HEK293 (cell line): ENCODE results near the gene F2R.

ENCODE experiments used
- CTCF ChIA-PET: fragments of 350-600 bp; formaldehyde crosslinking; extraction: SDS; loops from one replicate; lab custom pipeline; 2021; ENCODE audit warnings: antibody characterized with exemption; lab: Yijun Ruan, JAX
- POLR2A ChIA-PET: fragments of 300-600 bp; formaldehyde crosslinking; extraction: SDS; loops from one replicate; lab custom pipeline; 2020; ENCODE audit warnings: antibody characterized with exemption, inconsistent platforms; lab: Yijun Ruan, JAX
- H3K27ac ChIP-seq: fragments of 200-500 bp; sonication (Bioruptor generic); 2 replicates; pipeline ENCODE4 v1.5.1; 2014; ENCODE audit warnings: low read depth, low read length, control low read depth, inconsistent platforms; ENCODE audit errors: extremely low read depth
- H3K36me3 ChIP-seq, 2 experiments: fragments of 200-500 bp in 1 of 2; sonication (Bioruptor generic) in 1 of 2; 1 replicate in 1 of 2; 2 replicates in 1 of 2; pipeline ENCODE4 v1.5.1; 2014 to 2017; ENCODE audit warnings: inconsistent platforms in 2 of 2, low read length in 2 of 2; ENCODE audit not compliant: control insufficient read depth in 2 of 2, insufficient read depth in 1 of 2
- H3K4me1 ChIP-seq: fragments of 200-500 bp; sonication (Bioruptor generic); 2 replicates; pipeline ENCODE4 v1.5.1; 2014; ENCODE audit warnings: mild to moderate bottlenecking, low read length, inconsistent platforms; ENCODE audit not compliant: control insufficient read depth, insufficient read depth
- H3K4me3 ChIP-seq: 2 replicates; pipeline ENCODE4 v1.5.1; 2011; ENCODE audit warnings: low read depth, mild to moderate bottlenecking, control low read depth, low read length, moderate library complexity
- H3K9me3 ChIP-seq: fragments of 200-500 bp; sonication (Bioruptor generic); 2 replicates; pipeline ENCODE4 v1.5.1; 2014; ENCODE audit warnings: low read depth, low read length, inconsistent platforms; ENCODE audit not compliant: control insufficient read depth, insufficient read depth
- CTCF ChIP-seq: fragments of 450-650 bp; formaldehyde crosslinking; IDR thresholded peaks from 2 replicates; pipeline ENCODE4 v1.5.1; 2016; ENCODE audit warnings: missing biosample characterization, missing genetic modification characterization
- IKZF3 ChIP-seq: fragments of 450-650 bp; IDR thresholded peaks from 2 replicates; pipeline ENCODE4 v1.5.0; 2018; ENCODE audit warnings: missing biosample characterization, mild to moderate bottlenecking, missing genetic modification characterization, moderate library complexity
- INSM2 ChIP-seq: fragments of 450-650 bp; formaldehyde crosslinking; IDR thresholded peaks from 2 replicates; pipeline ENCODE4 v1.5.1; 2016; ENCODE audit warnings: missing biosample characterization, missing genetic modification characterization
- KLF9 ChIP-seq: fragments of 450-650 bp; formaldehyde crosslinking; IDR thresholded peaks from 2 replicates; pipeline ENCODE4 v1.5.1; 2016; ENCODE audit warnings: missing biosample characterization, missing genetic modification characterization, low read depth
- MEIS1 ChIP-seq: sonication (generic); formaldehyde crosslinking; IDR thresholded peaks from 2 replicates; pipeline ENCODE4 v1.8.1; 2022; ENCODE audit warnings: missing genetic modification reagents, mild to moderate bottlenecking, borderline replicate concordance
- PATZ1 ChIP-seq: fragments of 450-650 bp; formaldehyde crosslinking; IDR thresholded peaks from 2 replicates; pipeline ENCODE4 v1.5.1; 2016; ENCODE audit warnings: missing biosample characterization, missing genetic modification characterization
- SP7 ChIP-seq: fragments of 450-650 bp; formaldehyde crosslinking; IDR thresholded peaks from 2 replicates; pipeline ENCODE4 v1.5.1; 2016; ENCODE audit warnings: missing biosample characterization, missing genetic modification characterization
- TCF7L2 ChIP-seq: IDR thresholded peaks from 2 replicates; pipeline ENCODE4 v1.6.1; 2011; ENCODE audit warnings: low read depth, mild to moderate bottlenecking, inconsistent platforms, low read length, moderate library complexity, borderline replicate concordance
- YY1 ChIP-seq: fragments of 450-650 bp; formaldehyde crosslinking; IDR thresholded peaks from 2 replicates; pipeline ENCODE4 v1.5.1; 2018; ENCODE audit warnings: missing biosample characterization, missing genetic modification characterization
- ZBTB17 ChIP-seq: fragments of 450-650 bp; formaldehyde crosslinking; IDR thresholded peaks from 2 replicates; pipeline ENCODE4 v1.5.1; 2016; ENCODE audit warnings: missing biosample characterization, missing genetic modification characterization
- ZBTB20 ChIP-seq: fragments of 450-650 bp; formaldehyde crosslinking; IDR thresholded peaks from 2 replicates; pipeline ENCODE4 v1.5.1; 2016; ENCODE audit warnings: missing biosample characterization, missing genetic modification characterization
- ZBTB26 ChIP-seq: fragments of 450-650 bp; formaldehyde crosslinking; optimal IDR thresholded peaks from 2 replicates; pipeline ENCODE3; 2016; ENCODE audit warnings: missing biosample characterization, mild to moderate bottlenecking, missing genetic modification characterization
- ZBTB48 ChIP-seq: fragments of 450-650 bp; formaldehyde crosslinking; IDR thresholded peaks from 2 replicates; pipeline ENCODE4 v1.5.1; 2016; ENCODE audit warnings: missing biosample characterization, missing genetic modification characterization
- ZBTB8A ChIP-seq: fragments of 450-650 bp; formaldehyde crosslinking; IDR thresholded peaks from 2 replicates; pipeline ENCODE4 v1.5.1; 2016; ENCODE audit warnings: missing biosample characterization, missing genetic modification characterization
- ZEB2 ChIP-seq: fragments of 450-650 bp; formaldehyde crosslinking; IDR thresholded peaks from 2 replicates; pipeline ENCODE4 v1.5.1; 2016; ENCODE audit warnings: missing biosample characterization, missing genetic modification characterization
- ZFHX2 ChIP-seq: fragments of 450-650 bp; formaldehyde crosslinking; conservative IDR thresholded peaks from 2 replicates; pipeline ENCODE4 v1.5.1; 2016; ENCODE audit warnings: missing biosample characterization, missing genetic modification characterization
- ZFP37 ChIP-seq: fragments of 450-650 bp; formaldehyde crosslinking; IDR thresholded peaks from 2 replicates; pipeline ENCODE4 v1.5.1; 2016; ENCODE audit warnings: missing biosample characterization, missing genetic modification characterization
- ZNF175 ChIP-seq: fragments of 450-650 bp; formaldehyde crosslinking; IDR thresholded peaks from 2 replicates; pipeline ENCODE4 v1.5.1; 2016; ENCODE audit warnings: missing biosample characterization, missing genetic modification characterization
- ZNF184 ChIP-seq: fragments of 450-650 bp; IDR thresholded peaks from 2 replicates; pipeline ENCODE4 v1.5.1; 2018; ENCODE audit warnings: missing biosample characterization, mild to moderate bottlenecking, missing genetic modification characterization
- ZNF24 ChIP-seq: fragments of 450-650 bp; formaldehyde crosslinking; IDR thresholded peaks from 2 replicates; pipeline ENCODE4 v1.5.1; 2016; ENCODE audit warnings: missing biosample characterization, missing genetic modification characterization
- ZNF350 ChIP-seq: fragments of 450-650 bp; formaldehyde crosslinking; IDR thresholded peaks from 2 replicates; pipeline ENCODE4 v1.5.0; 2017; ENCODE audit warnings: missing biosample characterization, mild to moderate bottlenecking, missing genetic modification characterization
- ZNF501 ChIP-seq: fragments of 450-650 bp; formaldehyde crosslinking; IDR thresholded peaks from 2 replicates; pipeline ENCODE4 v1.5.1; 2016; ENCODE audit warnings: missing biosample characterization, missing genetic modification characterization
- ZNF514 ChIP-seq: fragments of 450-650 bp; formaldehyde crosslinking; IDR thresholded peaks from 2 replicates; pipeline ENCODE4 v1.5.1; 2016; ENCODE audit warnings: missing biosample characterization, missing genetic modification characterization
- ZNF629 ChIP-seq: fragments of 450-650 bp; formaldehyde crosslinking; IDR thresholded peaks from 2 replicates; pipeline ENCODE4 v1.5.1; 2017; ENCODE audit warnings: missing biosample characterization, missing genetic modification characterization
- ZNF639 ChIP-seq: fragments of 450-650 bp; formaldehyde crosslinking; IDR thresholded peaks from 2 replicates; pipeline ENCODE4 v1.5.1; 2016; ENCODE audit warnings: missing biosample characterization, missing genetic modification characterization
- ZNF660 ChIP-seq: fragments of 450-650 bp; IDR thresholded peaks from 2 replicates; pipeline ENCODE4 v1.5.1; 2018; ENCODE audit warnings: missing biosample characterization, mild to moderate bottlenecking, missing genetic modification characterization
- ZNF76 ChIP-seq: fragments of 450-650 bp; formaldehyde crosslinking; IDR thresholded peaks from 2 replicates; pipeline ENCODE4; 2016; ENCODE audit warnings: low read depth, missing biosample characterization, missing genetic modification characterization, borderline replicate concordance
- ZSCAN18 ChIP-seq: fragments of 450-650 bp; formaldehyde crosslinking; IDR thresholded peaks from 2 replicates; pipeline ENCODE4 v1.5.1; 2016; ENCODE audit warnings: missing biosample characterization, missing genetic modification characterization

Gene F2R

GRCh38 chr5:76715736-76716455 is at the start of gene F2R:
Gene F2R, plus strand, starts transcription at chr5:76716126. Its CDS starts 182 bp downstream, at chr5:76716308.
- H3K4me1 ChIP-seq: no peaks in the 10 kb centered on the region
- ChIA-PET POLR2A (interaction anchor here (0.7 kb wide), 1 partner anchor 60 kb away, joined by 5 read pairs; no protein-coding TSS in a partner anchor), CTCF (interaction anchor here (0.6 to 3.4 kb wide), 3 partner anchors 58 to 400 kb away, joined by 4 to 25 read pairs (median 5); no protein-coding TSS in a partner anchor)
- H3K9me3 ChIP-seq: no peaks in the 10 kb centered on the region
- no peaks in the 10 kb centered on the region for H3K36me3 ChIP-seq
- peak within 1 kb of the TSS; percentile 85 for H3K4me3 ChIP-seq
- peak within 1 kb of the TSS; percentile 74; the same call in 1 of the 2 replicates for H3K27ac ChIP-seq
- TF ChIP-seq SP7 (tag by site-specific recombination) (peak; percentile 57), ZFHX2 (tag by site-specific recombination) (0 out of 2 replicates have a peak, but pooled peaks have one; percentile 26), ZNF350 (tag by site-specific recombination) (no peak), ZBTB20 (tag by site-specific recombination) (peak; percentile 98), ZBTB26 (tag by site-specific recombination) (peak; percentile 97), ZBTB8A (peak; percentile 78), ZNF184 (no peak), ZNF514 (no peak), ZBTB48 (tag by site-specific recombination) (no peak), CTCF (tag by site-specific recombination) (peak; percentile 61), ZNF660 (tag by site-specific recombination) (0 out of 2 replicates have a peak, but pooled peaks have one; percentile 29), MEIS1 (no peak), PATZ1 (tag by site-specific recombination) (peak; percentile 71), INSM2 (tag by site-specific recombination) (0 out of 2 replicates have a peak, but pooled peaks have one; percentile 5), ZNF501 (peak; percentile 54; the same call in 1 of the 2 replicates), IKZF3 (no peak), TCF7L2 (no peak), ZNF24 (tag by site-specific recombination) (no peak), YY1 (tag by site-specific recombination) (0 out of 2 replicates have a peak, but pooled peaks have one; percentile 39), ZEB2 (tag by site-specific recombination) (peak; percentile 60), KLF9 (peak; percentile 57), ZSCAN18 (tag by site-specific recombination) (no peak), ZNF76 (tag by site-specific recombination) (0 out of 2 replicates have a peak, but pooled peaks have one; percentile 28), ZFP37 (0 out of 2 replicates have a peak, but pooled peaks have one; percentile 43), ZNF639 (tag by site-specific recombination) (no peak), ZNF175 (no peak), ZBTB17 (tag by site-specific recombination) (peak; percentile 43; the same call in 1 of the 2 replicates), ZNF629 (tag by site-specific recombination) (0 out of 2 replicates have a peak, but pooled peaks have one; percentile 18)
